Common myeloid progenitor, CD34-positive (primary cell): Measurements from ENCODE around the gene BACH1.
A peak's percentile ranks its signal among the peaks of the same experiment; 100 is the strongest.
"Not testable (repeated sequence)": the region's sequence is repeated elsewhere in the genome, so short reads cannot be mapped to it uniquely, and the experiment has no call there.

Source experiments
- CTCF ChIA-PET: fragments of 350-600 bp; sonication (Branson Sonifier 250); formaldehyde crosslinking; loops from one replicate; lab custom pipeline; 2021; ENCODE audit warnings: antibody characterized with exemption; lab: Charles Lee
- POLR2A ChIA-PET: fragments of 350-600 bp; sonication (Branson Sonifier 250); formaldehyde crosslinking; loops from one replicate; lab custom pipeline; 2021; ENCODE audit warnings: antibody characterized with exemption; lab: Charles Lee
- DNase-seq, 3 donors: peaks; one replicate each; pipeline versions ENCODE4 v3.0.0 to v3.0.0-alpha.2; 2013
- H3K27ac ChIP-seq, 2 experiments: 1 replicate in 1 of 2; 2 replicates in 1 of 2; pipeline ENCODE4 v1.7.0; 2013; ENCODE audit warnings: inconsistent platforms in 2 of 2, low read length in 2 of 2, mild to moderate bottlenecking in 2 of 2, low read depth in 1 of 2, moderate library complexity in 1 of 2; ENCODE audit not compliant: severe bottlenecking in 2 of 2, insufficient read depth in 1 of 2, poor library complexity in 1 of 2
- H3K27me3 ChIP-seq, 5 experiments: replicated peaks in 2 of 5; 1 replicate in 3 of 5; 2 replicates in 2 of 5; pipeline versions ENCODE4 v1.6.1 to v1.7.0; 2013; ENCODE audit warnings: low read length in 4 of 5, mild to moderate bottlenecking in 2 of 5, moderate library complexity in 2 of 5, inconsistent platforms in 1 of 5; ENCODE audit not compliant: insufficient read depth in 5 of 5, control insufficient read depth in 4 of 5
- H3K36me3 ChIP-seq, 4 experiments: 1 replicate in 2 of 4; 2 replicates in 2 of 4; pipeline versions ENCODE4 v1.6.1 to v1.7.0; 2013; ENCODE audit warnings: low read length in 3 of 4, control low read depth in 1 of 4, mild to moderate bottlenecking in 1 of 4; ENCODE audit not compliant: control insufficient read depth in 4 of 4, insufficient read depth in 4 of 4
- H3K4me1 ChIP-seq, 4 experiments: 1 replicate in 3 of 4; 2 replicates in 1 of 4; pipeline versions ENCODE4 v1.6.1 to v1.7.1; 2013; ENCODE audit warnings: low read length in 3 of 4, mild to moderate bottlenecking in 3 of 4, control low read depth in 1 of 4, inconsistent platforms in 1 of 4, moderate library complexity in 1 of 4; ENCODE audit not compliant: control insufficient read depth in 4 of 4, insufficient read depth in 4 of 4; ENCODE audit errors: control extremely low read depth in 1 of 4
- H3K4me3 ChIP-seq, 7 experiments: 1 replicate in 4 of 7; 2 replicates in 3 of 7; pipeline versions ENCODE4 v1.5.1 to v1.7.0; 2013; ENCODE audit warnings: mild to moderate bottlenecking in 7 of 7, low read length in 6 of 7, moderate library complexity in 6 of 7, inconsistent platforms in 2 of 7, low read depth in 2 of 7, control low read depth in 1 of 7; ENCODE audit not compliant: insufficient read depth in 4 of 7, control insufficient read depth in 1 of 7; ENCODE audit errors: extremely low read depth in 1 of 7
- H3K9me3 ChIP-seq, 5 experiments: 1 replicate in 4 of 5; 2 replicates in 1 of 5; pipeline versions ENCODE4 v1.6.1 to v1.7.1; 2013; ENCODE audit warnings: low read length in 4 of 5, mild to moderate bottlenecking in 2 of 5, inconsistent platforms in 1 of 5, low read depth in 1 of 5, moderate library complexity in 1 of 5; ENCODE audit not compliant: control insufficient read depth in 4 of 5, insufficient read depth in 2 of 5; ENCODE audit errors: control extremely low read depth in 1 of 5
- WGBS: methylation state at CpG from one replicate; pipeline ENCODE4 v1.1.5; 2013; ENCODE audit not compliant: insufficient coverage; 5-methylcytosine and 5-hydroxymethylcytosine counted together

Gene BACH1

GRCh38 chr21:29347274-29347681, 48.6 kb downstream of the BACH1 start:
- Histone ChIP-seq H3K36me3 (peaks cover 6 to 22% (median 13%) of the 10 kb centered on the region in 4 experiments), H3K4me1 (peaks cover 4 to 20% (median 8%) of the 10 kb centered on the region in 4 experiments)

GRCh38 chr21:29349702-29350101, 51.0 kb downstream of the BACH1 start:
- Histone ChIP-seq H3K36me3 (peaks cover 3 to 15% (median 9%) of the 10 kb centered on the region in 4 experiments), H3K4me3 (no peak overlapping the region), H3K27ac (no peak overlapping the region), H3K4me1 (peaks cover 4 to 20% (median 8%) of the 10 kb centered on the region in 4 experiments), H3K27me3 (no peaks in the 10 kb centered on the region), H3K9me3 (peaks cover 0 to 8% (median 2%) of the 10 kb centered on the region in 5 experiments)
- POLR2A ChIA-PET = no interaction called here
- 96% methylated on average over 3 of the region's 4 CpGs for WGBS
- no peak for DNase-seq
- CTCF ChIA-PET = interaction anchor here (1.0 to 2.7 kb wide), 8 partner anchors 11 to 263 kb away, joined by 3 to 16 read pairs (median 6); no protein-coding TSS in a partner anchor

More at GRCh38 chr21:29347274-29347681, 48.6 kb downstream of the BACH1 start:
- Histone ChIP-seq H3K27ac (no peak overlapping the region), H3K4me3 (peak overlapping the region in 1 of 7 experiments; percentile 5), H3K9me3 (no peaks in the 10 kb centered on the region), H3K27me3 (no peaks in the 10 kb centered on the region)
- POLR2A ChIA-PET = no interaction called here
- DNase-seq = no peak
- CTCF ChIA-PET = interaction anchor here (0.7 to 3.6 kb wide), 7 partner anchors 13 to 251 kb away, joined by 3 to 20 read pairs (median 4); no protein-coding TSS in a partner anchor
- WGBS = 93% methylated on average over 3 of the region's 4 CpGs

DNA sequence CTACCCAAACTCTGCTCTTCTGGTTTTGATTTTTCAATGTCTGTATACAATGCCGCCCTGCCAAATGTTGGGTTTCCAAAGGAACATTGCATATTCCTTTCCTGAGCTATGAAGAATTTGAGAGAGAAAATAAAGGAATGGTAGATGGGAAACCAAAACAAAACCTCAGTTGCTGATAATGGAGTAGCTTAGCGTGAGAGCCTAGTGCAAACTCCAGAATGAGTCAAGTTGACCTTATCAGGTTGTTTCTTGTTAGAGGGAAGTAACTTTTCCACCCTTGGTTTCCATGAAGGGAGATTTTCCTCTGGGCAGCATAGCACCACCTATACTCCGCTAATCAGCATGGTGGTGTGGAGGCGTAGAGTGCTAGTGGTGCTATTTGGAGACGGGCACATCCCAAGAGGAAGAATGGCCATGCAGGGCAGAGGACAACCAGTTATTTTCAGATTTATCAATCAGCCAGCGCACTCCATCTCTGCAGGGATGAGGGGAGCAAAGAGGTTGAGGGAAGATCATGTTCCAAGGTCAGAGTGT, 51.6 kb downstream of the BACH1 start:
- no peaks in the 10 kb centered on the region for H3K27me3 ChIP-seq
- no peak overlapping the region for H3K4me3 ChIP-seq
- peaks cover 0 to 11% (median 6%) of the 10 kb centered on the region in 5 experiments for H3K9me3 ChIP-seq
- H3K27ac ChIP-seq = no peak overlapping the region
- H3K4me1 ChIP-seq = peaks cover 4 to 20% (median 8%) of the 10 kb centered on the region in 4 experiments
- no peak for DNase-seq
- POLR2A ChIA-PET = interaction anchor here (0.6 kb wide), 1 partner anchor 186 kb away, joined by 4 read pairs; no protein-coding TSS in a partner anchor
- CTCF ChIA-PET = interaction anchor here (1.6 to 2.7 kb wide), 5 partner anchors 50 to 263 kb away, joined by 4 to 10 read pairs (median 6); no protein-coding TSS in a partner anchor
- peaks cover 3 to 18% (median 10%) of the 10 kb centered on the region in 4 experiments for H3K36me3 ChIP-seq
- 100% methylated on average over 4 of the region's 6 CpGs for WGBS

- H3K27ac ChIP-seq = no peak overlapping the region
- H3K27me3 ChIP-seq = no peaks in the 10 kb centered on the region
- H3K9me3 ChIP-seq = peaks cover 0 to 11% (median 7%) of the 10 kb centered on the region in 5 experiments
- ChIA-PET CTCF (interaction anchor here (0.6 to 2.0 kb wide), 6 partner anchors 11 to 263 kb away, joined by 3 to 6 read pairs (median 4); no protein-coding TSS in a partner anchor), POLR2A (no interaction called here)
- no peak for DNase-seq
- H3K36me3 ChIP-seq = peaks cover 3 to 18% (median 10%) of the 10 kb centered on the region in 4 experiments
- peaks cover 4 to 19% (median 8%) of the 10 kb centered on the region in 4 experiments for H3K4me1 ChIP-seq
- H3K4me3 ChIP-seq = no peak overlapping the region
Measured at GRCh38 chr21:29351691-29352090, 53.0 kb downstream of the BACH1 start.

DNA sequence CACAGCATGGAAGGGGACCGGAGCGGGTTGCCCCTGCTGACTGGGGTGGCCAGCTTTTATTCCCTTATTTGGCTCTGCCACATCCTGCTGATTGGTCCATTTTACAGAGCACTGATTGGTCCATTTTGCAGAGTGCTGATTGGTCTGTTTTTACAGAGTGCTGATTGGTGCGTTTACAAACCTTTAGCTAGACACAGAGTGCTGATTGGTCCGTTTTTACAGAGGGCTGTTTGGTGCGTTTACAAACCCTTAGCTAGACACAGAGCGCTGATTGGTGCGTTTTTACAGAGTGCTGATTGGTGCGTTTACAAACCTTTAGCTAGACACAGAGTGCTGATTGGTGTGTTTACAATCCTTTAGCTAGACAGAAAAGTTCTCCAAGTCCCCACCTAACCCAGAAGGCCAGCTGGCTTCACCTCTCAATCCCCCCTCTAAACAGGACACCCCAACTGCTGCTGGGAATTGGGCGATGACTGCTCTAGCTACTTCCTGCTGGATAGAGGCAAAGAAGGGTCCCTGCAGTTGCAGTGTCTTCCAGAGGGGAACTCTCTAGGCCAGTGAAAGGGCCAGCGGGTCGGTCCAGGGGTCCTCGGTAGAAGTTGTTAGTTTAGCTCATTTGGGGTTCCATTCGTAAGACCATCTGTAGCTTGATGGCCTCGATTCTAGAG, 56.5 kb downstream of the BACH1 start:
- not testable (repeated sequence) for H3K4me3 ChIP-seq, H3K27ac ChIP-seq, H3K4me1 ChIP-seq, DNase-seq, H3K27me3 ChIP-seq
- CTCF ChIA-PET = interaction anchor here (0.9 to 3.3 kb wide), 4 partner anchors 10 to 191 kb away, joined by 3 to 11 read pairs (median 4); no protein-coding TSS in a partner anchor
- WGBS = 97% methylated on average over 10 of the region's 14 CpGs
- POLR2A ChIA-PET = interaction anchor here (0.6 kb wide), 1 partner anchor 46 kb away, joined by 5 read pairs; no protein-coding TSS in a partner anchor
- H3K36me3 ChIP-seq = peaks cover 0 to 18% (median 11%) of the 10 kb centered on the region in 4 experiments
- peaks cover 0 to 11% (median 7%) of the 10 kb centered on the region in 5 experiments for H3K9me3 ChIP-seq

- H3K27ac ChIP-seq, DNase-seq, POLR2A ChIA-PET, H3K4me3 ChIP-seq, H3K4me1 ChIP-seq, H3K27me3 ChIP-seq: not testable (repeated sequence)
- WGBS = no CpG with 5 or more reads among the region's 1 CpG
- peaks cover 0 to 18% (median 11%) of the 10 kb centered on the region in 4 experiments for H3K36me3 ChIP-seq
- CTCF ChIA-PET = interaction anchor here (3.3 kb wide), 1 partner anchor 16 kb away, joined by 11 read pairs; no protein-coding TSS in a partner anchor
- peaks cover 0 to 11% (median 7%) of the 10 kb centered on the region in 5 experiments for H3K9me3 ChIP-seq
Measured at GRCh38 chr21:29356291-29356690, 57.6 kb downstream of the BACH1 start.
